GM21529 (cell line): ENCODE measurements around the gene SHC1.

Source experiments
- ATAC-seq: cut with Tn5 transposase; IDR thresholded peaks from one replicate; pipeline ENCODE4 v1.9.1; 2021; ENCODE audit not compliant: unreplicated experiment

Gene SHC1

GRCh38 chr1:154974808-154975408 lies 4.4 kb upstream of the SHC1 start:
- peak; percentile 34 for ATAC-seq

GRCh38 chr1:154974102-154974807 lies 3.7 kb upstream of the SHC1 start, which contains the start of gene CKS1B:
Gene CKS1B (plus strand): TSS chr1:154974681. CDS start chr1:154974746, 65 bp downstream.
- ATAC-seq, result peak; percentile 78

- ATAC-seq, result no peak
Measured at GRCh38 chr1:154973344-154974101, 3.0 kb upstream of the SHC1 start.

- no peak for ATAC-seq
Measured at GRCh38 chr1:154972517-154973343, 2.2 kb upstream of the SHC1 start.

GRCh38 chr1:154972213-154972516 lies 1.6 kb upstream of the SHC1 start:
- ATAC-seq, result no peak

- no peak for ATAC-seq
Measured at GRCh38 chr1:154971341-154971998, 923 bp upstream of the SHC1 start.

GRCh38 chr1:154969860-154970452 lies 591 bp downstream of the SHC1 start:
- ATAC-seq, result no peak

GRCh38 chr1:154969246-154969645 lies 1.3 kb downstream of the SHC1 start:
- no peak for ATAC-seq

GRCh38 chr1:154968731-154969130 lies 1.8 kb downstream of the SHC1 start:
- no peak for ATAC-seq

- no peak for ATAC-seq
Measured at GRCh38 chr1:154967331-154967950, 3.1 kb downstream of the SHC1 start.

- ATAC-seq, result no peak
Measured at GRCh38 chr1:154966111-154966510, 4.4 kb downstream of the SHC1 start.

- no peak for ATAC-seq
Measured at GRCh38 chr1:154964359-154964758, 6.2 kb downstream of the SHC1 start.

- ATAC-seq, result no peak
Measured at GRCh38 chr1:154963643-154964042, 6.9 kb downstream of the SHC1 start.

- ATAC-seq, result no peak
Measured at GRCh38 chr1:154962795-154963330, 7.7 kb downstream of the SHC1 start.

GRCh38 chr1:154962156-154962749 lies 8.3 kb downstream of the SHC1 start:
- no peak for ATAC-seq

GRCh38 chr1:154961207-154962155 lies 9.1 kb downstream of the SHC1 start, which contains the start of gene PYGO2:
Gene PYGO2 (minus strand): TSS chr1:154961782. CDS start chr1:154961576, 206 bp downstream.
- peak; percentile 74 for ATAC-seq

- ATAC-seq, result no peak
Measured at GRCh38 chr1:154960446-154961136, 10.0 kb downstream of the SHC1 start.
